GM19455 (cell line): ENCODE results near the gene FGL2.
"Not testable (repeated sequence)": the region's sequence is repeated elsewhere in the genome, so short reads cannot be mapped to it uniquely, and the experiment has no call there.

Source experiments
- ATAC-seq: cut with Tn5 transposase; IDR thresholded peaks from one replicate; pipeline ENCODE4 v1.9.1; 2021; ENCODE audit not compliant: unreplicated experiment

The FGL2 gene

GRCh38 chr7:77199013-77199966, at the start of gene FGL2:
Gene FGL2, minus strand, starts transcription at chr7:77199819. Its CDS starts 26 bp downstream, at chr7:77199793.
- no peak for ATAC-seq

- ATAC-seq = no peak
These were observed 48.5 kb upstream of the FGL2 start for GRCh38 chr7:77248154-77248553.

GRCh38 chr7:77247206-77247850, 47.7 kb upstream of the FGL2 start:
- ATAC-seq = no peak

GRCh38 chr7:77246026-77246640, 46.5 kb upstream of the FGL2 start:
- ATAC-seq = no peak

- no peak for ATAC-seq
These were observed 45.6 kb upstream of the FGL2 start for GRCh38 chr7:77245015-77245755.

GRCh38 chr7:77244222-77244934, 44.8 kb upstream of the FGL2 start:
- no peak for ATAC-seq

GRCh38 chr7:77242554-77242953, 42.9 kb upstream of the FGL2 start:
- ATAC-seq = no peak

- no peak for ATAC-seq
These were observed 42.4 kb upstream of the FGL2 start for GRCh38 chr7:77242068-77242467.

- no peak for ATAC-seq
These were observed 39.9 kb upstream of the FGL2 start for GRCh38 chr7:77239471-77239870.

- ATAC-seq = no peak
These were observed 39.1 kb upstream of the FGL2 start for GRCh38 chr7:77238703-77239136.

- ATAC-seq = no peak
These were observed 35.7 kb upstream of the FGL2 start for GRCh38 chr7:77235276-77235675.

- ATAC-seq = no peak
These were observed 32.8 kb upstream of the FGL2 start for GRCh38 chr7:77232467-77232866.

GRCh38 chr7:77228795-77229194, 29.2 kb upstream of the FGL2 start:
- ATAC-seq = not testable (repeated sequence)

- no peak for ATAC-seq
These were observed 26.8 kb upstream of the FGL2 start for GRCh38 chr7:77226357-77226839.

GRCh38 chr7:77223261-77223660, 23.6 kb upstream of the FGL2 start:
- no peak for ATAC-seq

GRCh38 chr7:77222819-77223218, 23.2 kb upstream of the FGL2 start:
- ATAC-seq = no peak

- ATAC-seq = no peak
These were observed 22.4 kb upstream of the FGL2 start for GRCh38 chr7:77222065-77222464.

- ATAC-seq = not testable (repeated sequence)
These were observed 20.2 kb upstream of the FGL2 start for GRCh38 chr7:77219701-77220331.

- no peak for ATAC-seq
These were observed 18.0 kb upstream of the FGL2 start for GRCh38 chr7:77217474-77218185.
